HCT116 (cell line): ENCODE measurements around the gene PPP2R3A. TPM values are rescaled to one million over a fixed set of nuclear protein-coding genes. Genes with fewer than 3 reads are reported as not detected.

Source experiments
- ATAC-seq: fragments of 200-7000 bp; cut with Tn5 transposase; 2 replicates; pipeline ENCODE4 v1.9.1; 2020; ENCODE audit warnings: mild to moderate bottlenecking, moderate library complexity
- BruUV-seq: library from RNA; stranded (reverse); fragments of 400-500 nt; replicated peaks from 2 replicates; lab custom pipeline; 2021; lab: Mats Ljungman, UMichigan
- CTCF ChIA-PET: fragments of 300-600 bp; sonication (Branson Sonifier 250); formaldehyde crosslinking; loops from one replicate; lab custom pipeline; 2021; ENCODE audit warnings: antibody characterized with exemption; lab: Charles Lee
- POLR2A ChIA-PET: fragments of 300-600, 350-600 bp; sonication (Branson Sonifier 250); formaldehyde crosslinking; loops from one replicate; lab custom pipeline; 2021; ENCODE audit warnings: antibody characterized with exemption; lab: Charles Lee
- RAD21 ChIA-PET, 2 experiments: fragments of 300-600 bp; sonication (Branson Sonifier 250); formaldehyde crosslinking; loops; one replicate each; lab custom pipeline; 2023; ENCODE audit warnings: low total read pairs in 2 of 2; ENCODE audit not compliant: uncharacterized antibody in 2 of 2, unreplicated experiment in 2 of 2, low non-redundant PET in 1 of 2; lab: Charles Lee
- DNase-seq: peaks from one replicate; pipeline ENCODE4 v3.0.0-alpha.2; 2010; ENCODE audit warnings: low read depth, low spot score
- H2AFZ ChIP-seq: fragments of 200-600 bp; shearing (Covaris generic), sonication (generic); 2 replicates; pipeline ENCODE4 v1.6.1; 2017; ENCODE audit warnings: low read depth, mixed run types, mixed read lengths, antibody characterized with exemption, low read length; ENCODE audit not compliant: poor library complexity, severe bottlenecking
- H3K27ac ChIP-seq: 2 replicates; pipeline ENCODE4 v1.5.1; 2012; ENCODE audit warnings: low read depth, low read length
- H3K27me3 ChIP-seq: fragments of 200-600 bp; sonication (generic); 2 replicates; pipeline ENCODE4 v1.6.1; 2016; ENCODE audit warnings: mixed run types, low read length, mixed read lengths; ENCODE audit not compliant: insufficient read depth
- H3K36me3 ChIP-seq, 2 experiments: fragments of 200-500 bp in 1 of 2; fragments of 200-600 bp in 1 of 2; sonication (Bioruptor generic) in 1 of 2; sonication (generic) in 1 of 2; 2 replicates each; pipeline versions ENCODE4 v1.5.1 to v1.6.1; 2014 to 2016; ENCODE audit warnings: low read length in 2 of 2, inconsistent platforms in 1 of 2, mixed read lengths in 1 of 2, mixed run types in 1 of 2; ENCODE audit not compliant: insufficient read depth in 2 of 2, control insufficient read depth in 1 of 2
- H3K4me1 ChIP-seq, 2 experiments: fragments of 200-600 bp in 1 of 2; sonication (generic) in 1 of 2; 2 replicates each; pipeline versions ENCODE4 v1.5.1 to v1.6.1; 2012 to 2017; ENCODE audit warnings: low read length in 2 of 2, inconsistent platforms in 1 of 2, mild to moderate bottlenecking in 1 of 2, mixed read lengths in 1 of 2, mixed run types in 1 of 2, moderate library complexity in 1 of 2; ENCODE audit not compliant: insufficient read depth in 2 of 2, control insufficient read depth in 1 of 2
- H3K4me2 ChIP-seq: fragments of 200-600 bp; sonication (generic); 2 replicates; pipeline ENCODE4 v1.6.1; 2017; ENCODE audit warnings: mixed run types, low read length, mixed read lengths
- H3K4me3 ChIP-seq, 2 experiments: fragments of 200-600 bp in 1 of 2; sonication (generic) in 1 of 2; replicated peaks in 1 of 2; 2 replicates each; pipeline ENCODE4 v1.5.1; 2011 to 2016; ENCODE audit warnings: low read length in 2 of 2, control low read depth in 1 of 2, low read depth in 1 of 2, mild to moderate bottlenecking in 1 of 2, mixed read lengths in 1 of 2, mixed run types in 1 of 2
- H3K79me2 ChIP-seq: fragments of 200-600 bp; sonication (generic); 2 replicates; pipeline ENCODE4 v1.6.1; 2017; ENCODE audit warnings: mild to moderate bottlenecking, mixed run types, low read length, moderate library complexity, mixed read lengths; ENCODE audit not compliant: insufficient read depth
- H3K9ac ChIP-seq: fragments of 200-600 bp; sonication (generic); 2 replicates; pipeline ENCODE4 v1.6.1; 2016; ENCODE audit warnings: low read length, mixed read lengths
- H3K9me2 ChIP-seq: fragments of 200-600 bp; sonication (generic), shearing (Covaris generic); 2 replicates; pipeline ENCODE4 v1.6.1; 2017; ENCODE audit warnings: mixed run types, mild to moderate bottlenecking, moderate library complexity; ENCODE audit not compliant: insufficient read depth
- H3K9me3 ChIP-seq, 2 experiments: fragments of 200-500 bp in 1 of 2; fragments of 200-600 bp in 1 of 2; sonication (Bioruptor generic) in 1 of 2; sonication (generic) in 1 of 2; 2 replicates each; pipeline ENCODE4 v1.6.1; 2014 to 2017; ENCODE audit warnings: low read length in 2 of 2, mixed read lengths in 2 of 2, inconsistent platforms in 1 of 2, low read depth in 1 of 2, mild to moderate bottlenecking in 1 of 2, mixed run types in 1 of 2, moderate library complexity in 1 of 2; ENCODE audit not compliant: control insufficient read depth in 1 of 2, insufficient read depth in 1 of 2
- H4K20me1 ChIP-seq: fragments of 200-600 bp; sonication (generic), shearing (Covaris generic); 2 replicates; pipeline ENCODE4 v1.6.1; 2017; ENCODE audit warnings: mixed run types, mild to moderate bottlenecking, moderate library complexity; ENCODE audit not compliant: insufficient read depth
- CBX3 ChIP-seq: IDR thresholded peaks from 2 replicates; pipeline ENCODE4 v1.6.1; 2012; ENCODE audit warnings: low read depth
- ELF1 ChIP-seq: IDR thresholded peaks from 2 replicates; pipeline ENCODE4 v1.6.1; 2012; ENCODE audit warnings: low read depth, borderline replicate concordance
- EZH2phosphoT487 ChIP-seq: fragments of 200-600 bp; IDR thresholded peaks from 2 replicates; pipeline ENCODE4 v1.6.1; 2018; ENCODE audit warnings: antibody characterized with exemption, borderline replicate concordance
- FOSL1 ChIP-seq: IDR thresholded peaks from 2 replicates; pipeline ENCODE4 v1.6.1; 2012; ENCODE audit warnings: low read depth
- JUND ChIP-seq: IDR thresholded peaks from 2 replicates; pipeline ENCODE4 v1.6.1; 2012
- MAX ChIP-seq: IDR thresholded peaks from 2 replicates; pipeline ENCODE4 v1.6.1; 2012
- POLR2A ChIP-seq: IDR thresholded peaks from 2 replicates; pipeline ENCODE4 v1.7.0; 2011; ENCODE audit warnings: borderline replicate concordance; ENCODE audit not compliant: insufficient read depth, insufficient read length; ENCODE audit errors: extremely low read depth
- POLR2AphosphoS5 ChIP-seq: IDR thresholded peaks from 2 replicates; pipeline ENCODE4 v1.6.1; 2011; ENCODE audit warnings: mild to moderate bottlenecking, low read depth, low read length, moderate library complexity
- RAD21 ChIP-seq: IDR thresholded peaks from 2 replicates; pipeline ENCODE4 v1.6.1; 2012; ENCODE audit warnings: low read depth, mild to moderate bottlenecking
- REST ChIP-seq: IDR thresholded peaks from 2 replicates; pipeline ENCODE4 v1.6.1; 2012; ENCODE audit warnings: low read depth
- SIN3A ChIP-seq: IDR thresholded peaks from 2 replicates; pipeline ENCODE4 v1.6.1; 2012; ENCODE audit warnings: low read depth
- SP1 ChIP-seq: IDR thresholded peaks from 2 replicates; pipeline ENCODE4 v1.6.1; 2012; ENCODE audit warnings: low read depth
- SRF ChIP-seq: IDR thresholded peaks from 2 replicates; pipeline ENCODE4 v1.6.1; 2012; ENCODE audit warnings: low read depth
- ZBTB33 ChIP-seq: IDR thresholded peaks from 2 replicates; pipeline ENCODE4 v1.6.1; 2011; ENCODE audit warnings: mild to moderate bottlenecking, low read length, moderate library complexity; ENCODE audit not compliant: insufficient replicate concordance; ENCODE audit errors: extremely low read depth
- ZFX ChIP-seq: fragments of 450-650 bp; IDR thresholded peaks from 2 replicates; pipeline ENCODE4 v1.6.1; 2017
- intact Hi-C: fragments of 100-400 bp; cut with micrococcal nuclease; formaldehyde crosslinking; loops from 2 replicates; pipeline ENCODE4 v1.10.0; 2022
- total RNA-seq: library from RNA; stranded (reverse); gene quantifications from one replicate; pipeline ENCODE4 v1.2.1, GENCODE V29; 2021; ENCODE audit not compliant: unreplicated experiment
- TF ChIP-seq, protein P1 (sequence below): IDR thresholded peaks from 2 replicates; pipeline ENCODE4 v1.6.1; 2012

PPP2R3A gene
- total RNA-seq, 1 experiment from 2014 or later: 6.1 TPM

- Histone ChIP-seq H3K4me2 (no peak overlapping the region), H3K79me2 (peaks cover 100% of the 10 kb centered on the region), H3K27me3 (no peaks in the 10 kb centered on the region), H3K36me3 (peaks cover 4 to 9% of the 10 kb centered on the region in 2 experiments; a peak in 1 of 4 replicates), H2AFZ (no peak overlapping the region), H3K4me3 (no peak overlapping the region), H3K4me1 (peaks cover 0 to 2% of the 10 kb centered on the region in 2 experiments; a peak in 2 of 4 replicates), H3K9ac (no peak overlapping the region), H4K20me1 (peaks cover 30% of the 10 kb centered on the region; the same call in 1 of the 2 replicates), H3K27ac (no peak overlapping the region), H3K9me3 (no peaks in the 10 kb centered on the region), H3K9me2 (no peaks in the 10 kb centered on the region)
- no TSS peak for BruUV-seq
- TF ChIP-seq SIN3A (no peak), ELF1 (no peak), POLR2AphosphoS5 (no peak), SRF (no peak), SP1 (no peak), FOSL1 (no peak), EZH2phosphoT487 (no peak), MAX (no peak), JUND (no peak)
- TF ChIP-seq, protein P1, sequence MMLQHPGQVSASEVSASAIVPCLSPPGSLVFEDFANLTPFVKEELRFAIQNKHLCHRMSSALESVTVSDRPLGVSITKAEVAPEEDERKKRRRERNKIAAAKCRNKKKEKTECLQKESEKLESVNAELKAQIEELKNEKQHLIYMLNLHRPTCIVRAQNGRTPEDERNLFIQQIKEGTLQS: no peak
- DNase-seq (no peak), ATAC-seq (no peak)
- ChIA-PET RAD21 (no interaction called here), POLR2A (no interaction called here), CTCF (no interaction called here)
- intact Hi-C loops: no loop called here
These were observed 187.4 kb downstream of the PPP2R3A start for GRCh38 chr3:136152963-136153362.

DNA sequence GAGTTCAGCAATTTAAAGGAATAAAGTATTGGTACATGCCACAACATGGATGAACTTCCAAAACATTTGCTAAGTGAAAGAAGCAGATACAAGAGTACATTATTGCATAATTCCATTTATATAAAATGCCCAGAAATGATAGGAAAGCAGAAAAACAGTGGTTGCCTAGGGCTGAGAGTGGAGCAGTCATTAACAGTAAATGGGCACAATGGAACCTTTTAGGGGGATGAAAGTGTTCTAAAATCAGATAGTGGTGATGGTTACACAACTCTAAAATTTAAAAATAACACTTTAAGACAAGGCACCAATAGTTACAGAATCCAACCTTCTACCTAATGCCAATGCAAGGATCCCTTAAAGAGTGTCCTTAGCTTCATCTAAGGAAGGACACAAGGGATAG, 196.0 kb downstream of the PPP2R3A start:
- no peak for ATAC-seq
- Histone ChIP-seq H2AFZ (no peak overlapping the region), H3K27me3 (no peaks in the 10 kb centered on the region), H3K9me3 (no peaks in the 10 kb centered on the region), H3K27ac (no peak overlapping the region), H3K36me3 (no peaks in the 10 kb centered on the region), H3K79me2 (peaks cover 98% of the 10 kb centered on the region), H3K9me2 (no peaks in the 10 kb centered on the region), H3K4me1 (no peaks in the 10 kb centered on the region), H3K4me3 (no peak overlapping the region), H3K9ac (no peak overlapping the region), H3K4me2 (no peak overlapping the region), H4K20me1 (peaks cover 33% of the 10 kb centered on the region)
- ChIA-PET RAD21 (no interaction called here), POLR2A (no interaction called here), CTCF (no interaction called here)
- intact Hi-C loops: no loop called here
- DNase-seq: no peak
- no TSS peak for BruUV-seq
- no peak for TF ChIP-seq JUND
- TF ChIP-seq MAX: no peak
- TF ChIP-seq ZBTB33: no peak
- no peak for TF ChIP-seq ZFX
- TF ChIP-seq SRF: no peak
- no peak for TF ChIP-seq REST
- TF ChIP-seq RAD21: no peak
- no peak for TF ChIP-seq POLR2A
- no peak for TF ChIP-seq FOSL1
- no peak for TF ChIP-seq EZH2phosphoT487
- TF ChIP-seq CBX3: no peak
- no peak for TF ChIP-seq ELF1
